GM23248 (cell line): ENCODE measurements around the gene HSPB2. TPM values are rescaled to one million over a fixed set of nuclear protein-coding genes. Genes with fewer than 3 reads are reported as not detected.

Experiments used
- DNase-seq: peaks from one replicate; pipeline ENCODE4 v3.0.0-alpha.2; 2015
- H2AFZ ChIP-seq: fragments of 200-600 bp; sonication (generic); 2 replicates; pipeline ENCODE4 v1.6.1; 2016; ENCODE audit warnings: antibody characterized with exemption
- H3F3A ChIP-seq: fragments of 200-600 bp; sonication (generic); 2 replicates; pipeline ENCODE4 v1.6.1; 2016; ENCODE audit warnings: mild to moderate bottlenecking, antibody characterized with exemption, mixed run types; ENCODE audit not compliant: insufficient read depth
- H3K27ac ChIP-seq: fragments of 200-600 bp; sonication (generic); 2 replicates; pipeline ENCODE4 v1.5.1; 2016; ENCODE audit warnings: mild to moderate bottlenecking
- H3K27me3 ChIP-seq: fragments of 200-600 bp; sonication (generic); replicated peaks from 2 replicates; pipeline ENCODE4 v1.6.1; 2016; ENCODE audit warnings: mild to moderate bottlenecking; ENCODE audit not compliant: insufficient read depth
- H3K36me3 ChIP-seq: fragments of 200-600 bp; sonication (generic); 2 replicates; pipeline ENCODE4 v1.6.1; 2016; ENCODE audit warnings: low read depth, mild to moderate bottlenecking
- H3K4me1 ChIP-seq: fragments of 200-600 bp; sonication (generic); 2 replicates; pipeline ENCODE4 v1.6.1; 2016; ENCODE audit warnings: mild to moderate bottlenecking; ENCODE audit not compliant: insufficient read depth
- H3K4me2 ChIP-seq: fragments of 200-600 bp; sonication (generic); one replicate; pipeline ENCODE4 v1.6.1; 2016; ENCODE audit warnings: mild to moderate bottlenecking; ENCODE audit not compliant: unreplicated experiment
- H3K4me3 ChIP-seq: fragments of 200-600 bp; sonication (generic); 2 replicates; pipeline ENCODE4 v1.5.1; 2016; ENCODE audit warnings: mild to moderate bottlenecking
- H3K79me2 ChIP-seq: fragments of 200-600 bp; sonication (generic); 2 replicates; pipeline ENCODE4 v1.6.1; 2016; ENCODE audit warnings: mild to moderate bottlenecking; ENCODE audit not compliant: insufficient read depth
- H3K9ac ChIP-seq: fragments of 200-600 bp; sonication (generic); 2 replicates; pipeline ENCODE4 v1.6.1; 2016; ENCODE audit warnings: mild to moderate bottlenecking
- H3K9me2 ChIP-seq: fragments of 200-600 bp; sonication (generic); 2 replicates; pipeline ENCODE4 v1.6.1; 2016; ENCODE audit warnings: mixed run types, mild to moderate bottlenecking, moderate library complexity; ENCODE audit not compliant: insufficient read depth
- H3K9me3 ChIP-seq: fragments of 200-600 bp; sonication (generic); one replicate; pipeline ENCODE4 v1.6.1; 2017; ENCODE audit warnings: low read depth
- H4K20me1 ChIP-seq: fragments of 200-600 bp; sonication (generic); 2 replicates; pipeline ENCODE4 v1.6.0; 2016; ENCODE audit not compliant: insufficient read depth
- EZH2 ChIP-seq: fragments of 200-600 bp; sonication (generic); IDR thresholded peaks from 2 replicates; pipeline ENCODE4 v1.6.1; 2018; ENCODE audit warnings: antibody characterized with exemption, mild to moderate bottlenecking; ENCODE audit not compliant: insufficient read depth, poor library complexity, severe bottlenecking
- EZH2phosphoT487 ChIP-seq: fragments of 200-600 bp; sonication (generic); IDR thresholded peaks from 2 replicates; pipeline ENCODE4 v1.6.1; 2018; ENCODE audit warnings: antibody characterized with exemption, moderate library complexity, mild to moderate bottlenecking, low read depth; ENCODE audit not compliant: insufficient read depth
- WGBS, 2 experiments: methylation state at CpG; one replicate each; pipeline ENCODE4 v1.1.6; 2015 to 2017; ENCODE audit warnings: low lambda C conversion rate in 2 of 2, low coverage in 1 of 2; ENCODE audit errors: missing lambda C conversion rate in 2 of 2; 5-methylcytosine and 5-hydroxymethylcytosine counted together
- in situ Hi-C: fragments of 300-500 bp; cut with MboI; formaldehyde crosslinking; loops from 2 replicates; pipeline ENCODE4 v1.15.0; 2020
- polyA plus RNA-seq: library from polyadenylated mRNA; unstranded; fragments of >200 nt; fragmentation: Nextera tagmentation; extraction: Ambion mirVana; gene quantifications from 2 replicates; pipeline ENCODE4 v1.2.1, GENCODE V29; 2016
- total RNA-seq: library from RNA; depleted of rRNA; stranded (reverse); fragments of >200 nt; shearing (Covaris generic); gene quantifications from 2 replicates; pipeline ENCODE4 v1.2.3, GENCODE V29; 2014

HSPB2 gene
- total and polyA plus RNA-seq, 2 experiments from 2014 or later, result 1.2 to 8.4 TPM

- peaks cover 38% of the 10 kb centered on the region for H3K4me1 ChIP-seq
- H3K36me3 ChIP-seq, result 0 out of 2 replicates have a peak, but pooled peaks cover 6% of the 10 kb centered on the region
- H2AFZ ChIP-seq, result peak within 1 kb of the TSS; percentile 68
- WGBS, 2 experiments, result 19 to 24% methylated on average over 13 to 17 of the region's 17 CpGs
- peak within 1 kb of the TSS; percentile 81 for H3K9ac ChIP-seq
- in situ Hi-C loops, result no loop called here
- no peaks in the 10 kb centered on the region for H3K9me3 ChIP-seq
- TF ChIP-seq EZH2phosphoT487, result 0 out of 2 replicates have a peak, but pooled peaks have one; percentile 22
- TF ChIP-seq EZH2, result no peak
- no peaks in the 10 kb centered on the region for H4K20me1 ChIP-seq
- DNase-seq, result peak; percentile 98
- peak within 1 kb of the TSS; percentile 65 for H3K4me3 ChIP-seq
- H3K27ac ChIP-seq, result peak within 1 kb of the TSS; percentile 95
- H3K79me2 ChIP-seq, result peaks cover 31% of the 10 kb centered on the region
- H3K27me3 ChIP-seq, result no peaks in the 10 kb centered on the region
- H3K9me2 ChIP-seq, result no peaks in the 10 kb centered on the region
- H3F3A ChIP-seq, result peaks cover 43% of the 10 kb centered on the region
- H3K4me2 ChIP-seq, result peak within 1 kb of the TSS; percentile 79
Observed at GRCh38 chr11:111911563-111912401, 752 bp upstream of the HSPB2 start, which contains the start of gene CRYAB. Gene CRYAB (minus strand): TSS chr11:111911770. CDS start chr11:111911724, 46 bp downstream.

GRCh38 chr11:111913031-111913861, 712 bp downstream of the HSPB2 start:
- TF ChIP-seq EZH2 (no peak), EZH2phosphoT487 (no peak)
- no peaks in the 10 kb centered on the region for H3K9me2 ChIP-seq
- 0 out of 2 replicates have a peak, but pooled peaks cover 6% of the 10 kb centered on the region for H3K36me3 ChIP-seq
- peak overlapping the region; percentile 59 for H2AFZ ChIP-seq
- peak; percentile 53 for DNase-seq
- no peaks in the 10 kb centered on the region for H3K9me3 ChIP-seq
- peak overlapping the region; percentile 81 for H3K9ac ChIP-seq
- in situ Hi-C loops, result no loop called here
- H4K20me1 ChIP-seq, result no peaks in the 10 kb centered on the region
- H3F3A ChIP-seq, result peaks cover 37% of the 10 kb centered on the region
- peaks cover 31% of the 10 kb centered on the region for H3K79me2 ChIP-seq
- H3K4me2 ChIP-seq, result peak overlapping the region; percentile 79
- H3K27ac ChIP-seq, result peak overlapping the region; percentile 95
- H3K4me1 ChIP-seq, result peaks cover 38% of the 10 kb centered on the region
- no peaks in the 10 kb centered on the region for H3K27me3 ChIP-seq
- H3K4me3 ChIP-seq, result peak overlapping the region; percentile 65
- WGBS, 2 experiments, result 18% methylated on average over 20 to 24 of the region's 24 CpGs

DNA sequence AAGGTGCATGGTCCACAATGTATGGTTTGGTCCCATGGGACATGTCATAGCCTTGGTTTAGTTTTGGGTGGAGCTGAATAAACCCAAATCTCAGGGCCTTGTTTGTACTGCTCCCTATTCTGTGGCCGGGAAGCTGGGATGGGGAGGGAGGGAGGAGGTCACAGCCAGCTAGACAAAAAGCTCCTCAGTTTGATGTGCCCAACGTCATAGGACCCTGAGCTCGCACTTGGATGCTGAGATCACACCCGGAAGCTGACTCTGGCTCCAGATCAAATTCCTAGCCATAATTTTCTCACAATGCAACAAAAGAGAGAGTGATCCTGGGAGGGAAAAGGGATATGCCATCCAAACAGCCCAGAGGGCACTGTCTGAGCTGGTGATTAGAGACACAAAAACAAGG, 1.5 kb downstream of the HSPB2 start:
- peak overlapping the region; percentile 81 for H3K9ac ChIP-seq
- no peaks in the 10 kb centered on the region for H3K9me2 ChIP-seq
- peaks cover 30% of the 10 kb centered on the region for H3F3A ChIP-seq
- no peaks in the 10 kb centered on the region for H3K27me3 ChIP-seq
- H3K4me1 ChIP-seq, result peaks cover 38% of the 10 kb centered on the region
- H3K79me2 ChIP-seq, result peaks cover 31% of the 10 kb centered on the region
- peak; percentile 92 for DNase-seq
- H3K36me3 ChIP-seq, result 0 out of 2 replicates have a peak, but pooled peaks cover 5% of the 10 kb centered on the region
- H3K4me2 ChIP-seq, result peak overlapping the region; percentile 79
- no peak for TF ChIP-seq EZH2phosphoT487
- no peak for TF ChIP-seq EZH2
- H2AFZ ChIP-seq, result peak overlapping the region; percentile 59; the same call in 1 of the 2 replicates
- in situ Hi-C loops, result no loop called here
- H4K20me1 ChIP-seq, result no peaks in the 10 kb centered on the region
- WGBS, 2 experiments, result 1 to 2% methylated on average over 4 of the region's 4 CpGs
- H3K9me3 ChIP-seq, result no peaks in the 10 kb centered on the region
- peak overlapping the region; percentile 95 for H3K27ac ChIP-seq
- peak overlapping the region; percentile 65 for H3K4me3 ChIP-seq

- 93 to 100% methylated on average over 1 of the region's 1 CpG for WGBS, 2 experiments
Observed at GRCh38 chr11:111916768-111917167, 4.2 kb downstream of the HSPB2 start.

More at GRCh38 chr11:111916768-111917167, 4.2 kb downstream of the HSPB2 start:
- no peaks in the 10 kb centered on the region for H3K27me3 ChIP-seq
- H3K4me3 ChIP-seq, result no peak overlapping the region
- H3K4me2 ChIP-seq, result no peak overlapping the region
- H2AFZ ChIP-seq, result no peak overlapping the region
- TF ChIP-seq EZH2phosphoT487, result no peak
- TF ChIP-seq EZH2, result no peak
- H3K27ac ChIP-seq, result no peak overlapping the region
- peaks cover 28% of the 10 kb centered on the region for H3K4me1 ChIP-seq
- DNase-seq, result no peak
- no peaks in the 10 kb centered on the region for H3K9me3 ChIP-seq
- peaks cover 22% of the 10 kb centered on the region for H3K79me2 ChIP-seq
- in situ Hi-C loops, result no loop called here
- H3K9me2 ChIP-seq, result no peaks in the 10 kb centered on the region
- H3F3A ChIP-seq, result peaks cover 9% of the 10 kb centered on the region
- H4K20me1 ChIP-seq, result no peaks in the 10 kb centered on the region
- H3K36me3 ChIP-seq, result no peaks in the 10 kb centered on the region
- H3K9ac ChIP-seq, result no peak overlapping the region
